OCI-LY3 (cell line): ENCODE results near the gene MAP1LC3C.

Experiments used
- CTCF ChIP-seq: fragments of 200-600, 300-600 bp; sonication (generic); IDR thresholded peaks from 2 replicates; pipeline ENCODE4 v1.5.1; 2014; ENCODE audit warnings: antibody characterized with exemption, low read length, low read depth
- EZH2phosphoT487 ChIP-seq: fragments of 200-600 bp; shearing (Covaris generic); IDR thresholded peaks from 2 replicates; pipeline ENCODE4 v1.6.1; 2018; ENCODE audit warnings: antibody characterized with exemption, mixed run types, low read depth

- TF ChIP-seq CTCF: no peak
- no peak for TF ChIP-seq EZH2phosphoT487
Observed at GRCh38 chr1:242030071-242030470, 31.2 kb upstream of the MAP1LC3C start.
